H9 (cell line): ENCODE results near the gene MESD. TPM values are rescaled to one million over a fixed set of nuclear protein-coding genes. Genes with fewer than 3 reads are reported as not detected.

Experiments used
- DNase-seq: peaks from one replicate; pipeline ENCODE4 v3.0.0-alpha.2; 2017
- H2AFZ ChIP-seq: one replicate; pipeline ENCODE4 v1.6.1; 2013; ENCODE audit warnings: mild to moderate bottlenecking, low read length, control low read depth, moderate library complexity
- H2AK5ac ChIP-seq: 2 replicates; pipeline ENCODE4 v1.6.1; 2013; ENCODE audit warnings: low read length, control low read depth, mixed read lengths; ENCODE audit not compliant: insufficient read length
- H2BK120ac ChIP-seq: one replicate; pipeline ENCODE4 v1.6.1; 2013; ENCODE audit warnings: low read depth, mild to moderate bottlenecking, low read length, control low read depth, inconsistent platforms; ENCODE audit not compliant: poor library complexity, severe bottlenecking
- H2BK12ac ChIP-seq: 2 replicates; pipeline ENCODE4 v1.6.1; 2013; ENCODE audit warnings: low read length, control low read depth, mixed read lengths, low read depth; ENCODE audit not compliant: insufficient read length
- H2BK15ac ChIP-seq: 2 replicates; pipeline ENCODE4 v1.6.1; 2013; ENCODE audit warnings: low read depth, low read length, control low read depth
- H2BK20ac ChIP-seq: one replicate; pipeline ENCODE4 v1.6.1; 2013; ENCODE audit warnings: low read depth, mild to moderate bottlenecking, low read length, control low read depth, inconsistent platforms; ENCODE audit not compliant: poor library complexity, severe bottlenecking
- H2BK5ac ChIP-seq: 2 replicates; pipeline ENCODE4 v1.6.1; 2013; ENCODE audit warnings: low read length, control low read depth, mixed read lengths; ENCODE audit not compliant: insufficient read length
- H3K14ac ChIP-seq: 2 replicates; pipeline ENCODE4 v1.6.1; 2013; ENCODE audit warnings: low read length, control low read depth; ENCODE audit not compliant: insufficient read depth
- H3K18ac ChIP-seq: 2 replicates; pipeline ENCODE4 v1.6.1; 2013; ENCODE audit warnings: low read depth, mild to moderate bottlenecking, mixed read lengths, low read length, control low read depth; ENCODE audit not compliant: insufficient read length
- H3K23ac ChIP-seq: 2 replicates; pipeline ENCODE4 v1.6.1; 2013; ENCODE audit warnings: low read length, control low read depth, mixed read lengths, low read depth; ENCODE audit not compliant: insufficient read length
- H3K23me2 ChIP-seq: 2 replicates; pipeline ENCODE4 v1.6.1; 2013; ENCODE audit warnings: low read depth, mild to moderate bottlenecking, mixed read lengths, low read length, control low read depth; ENCODE audit not compliant: insufficient read length, poor library complexity, severe bottlenecking
- H3K27ac ChIP-seq: 2 replicates; pipeline ENCODE4 v1.5.1; 2013; ENCODE audit warnings: low read length, control low read depth, mixed read lengths, low read depth; ENCODE audit not compliant: insufficient read length
- H3K27me3 ChIP-seq: 2 replicates; pipeline ENCODE4 v1.6.1; 2013; ENCODE audit warnings: low read length, control low read depth, inconsistent platforms; ENCODE audit not compliant: insufficient read depth
- H3K4ac ChIP-seq: 2 replicates; pipeline ENCODE4 v1.6.1; 2013; ENCODE audit warnings: low read depth, mild to moderate bottlenecking, control low read depth, inconsistent platforms, low read length, moderate library complexity
- H3K4me1 ChIP-seq: 2 replicates; pipeline ENCODE4 v1.6.1; 2013; ENCODE audit warnings: low read length, control low read depth, inconsistent platforms; ENCODE audit not compliant: insufficient read depth
- H3K4me2 ChIP-seq: 2 replicates; pipeline ENCODE4 v1.6.1; 2013; ENCODE audit warnings: low read length, control low read depth, mixed read lengths; ENCODE audit not compliant: insufficient read length, insufficient read depth
- H3K56ac ChIP-seq: 2 replicates; pipeline ENCODE4 v1.6.1; 2013; ENCODE audit warnings: low read depth, mild to moderate bottlenecking, mixed read lengths, low read length, control low read depth; ENCODE audit not compliant: insufficient read length
- H3K79me1 ChIP-seq: 2 replicates; pipeline ENCODE4 v1.6.1; 2013; ENCODE audit warnings: low read depth, mild to moderate bottlenecking, moderate library complexity, low read length, control low read depth, inconsistent platforms; ENCODE audit not compliant: insufficient read depth, poor library complexity, severe bottlenecking
- H3K79me2 ChIP-seq: 2 replicates; pipeline ENCODE4 v1.6.1; 2013; ENCODE audit warnings: low read length, control low read depth, inconsistent platforms; ENCODE audit not compliant: insufficient read depth
- H3K9ac ChIP-seq: 2 replicates; pipeline ENCODE4 v1.6.1; 2013; ENCODE audit warnings: low read length, control low read depth, mixed read lengths; ENCODE audit not compliant: insufficient read length; ENCODE audit errors: extremely low read depth
- H3K9me3 ChIP-seq: one replicate; pipeline ENCODE4 v1.6.1; 2013; ENCODE audit warnings: low read depth, low read length, inconsistent platforms; ENCODE audit not compliant: control insufficient read depth
- H3T11ph ChIP-seq: one replicate; pipeline ENCODE4 v1.6.1; 2013; ENCODE audit warnings: mild to moderate bottlenecking, low read length, control low read depth, inconsistent platforms
- H4K20me1 ChIP-seq: one replicate; pipeline ENCODE4 v1.6.1; 2013; ENCODE audit not compliant: control insufficient read depth, insufficient read length, insufficient read depth
- H4K5ac ChIP-seq: 2 replicates; pipeline ENCODE4 v1.6.1; 2013; ENCODE audit warnings: low read depth, mild to moderate bottlenecking, mixed read lengths, low read length, control low read depth; ENCODE audit not compliant: insufficient read length
- H4K8ac ChIP-seq: replicated peaks from 2 replicates; pipeline ENCODE4 v1.6.1; 2013; ENCODE audit warnings: low read length, control low read depth, mixed read lengths, low read depth; ENCODE audit not compliant: insufficient read length
- H4K91ac ChIP-seq: 2 replicates; pipeline ENCODE4 v1.6.1; 2013; ENCODE audit warnings: low read depth, mild to moderate bottlenecking, moderate library complexity, mixed read lengths, low read length, control low read depth; ENCODE audit not compliant: insufficient read length
- H3K27ac Mint-ChIP-seq, 3 experiments: 2 replicates in 2 of 3; 3 replicates in 1 of 3; pipeline ENCODE4 v1.8.0; 2020 to 2021; ENCODE audit warnings: mixed read lengths in 3 of 3, mild to moderate bottlenecking in 1 of 3, moderate library complexity in 1 of 3
- H3K27me3 Mint-ChIP-seq: 2 replicates; pipeline ENCODE4 v1.8.0; 2021; ENCODE audit warnings: low read depth, mild to moderate bottlenecking, moderate library complexity, mixed read lengths
- H3K36me3 Mint-ChIP-seq, 3 experiments: 2 replicates in 2 of 3; 3 replicates in 1 of 3; pipeline ENCODE4 v1.8.0; 2020 to 2021; ENCODE audit warnings: low read depth in 3 of 3, mixed read lengths in 3 of 3; ENCODE audit not compliant: insufficient read depth in 1 of 3
- H3K4me1 Mint-ChIP-seq, 2 experiments: 2 replicates each; pipeline ENCODE4 v1.8.0; 2020; ENCODE audit warnings: mixed read lengths in 2 of 2
- H3K4me3 Mint-ChIP-seq, 2 experiments: 2 replicates in 1 of 2; 3 replicates in 1 of 2; pipeline ENCODE4 v1.8.0; 2020 to 2021; ENCODE audit warnings: mild to moderate bottlenecking in 2 of 2, mixed read lengths in 2 of 2, moderate library complexity in 1 of 2
- H3K9me3 Mint-ChIP-seq, 2 experiments: 2 replicates in 1 of 2; 3 replicates in 1 of 2; pipeline ENCODE4 v1.8.0; 2020; ENCODE audit warnings: mild to moderate bottlenecking in 2 of 2, mixed read lengths in 2 of 2, moderate library complexity in 1 of 2
- CTCF ChIP-seq: fragments of 200-600 bp; sonication (generic); conservative IDR thresholded peaks from 3 replicates; pipeline ENCODE4 v1.8.0; 2021; ENCODE audit warnings: antibody characterized with exemption, mild to moderate bottlenecking
- WGBS: extraction: QIAGEN DNeasy Blood & Tissue Kit; methylation state at CpG from one replicate; pipeline ENCODE4 v1.1.7; 2013; ENCODE audit warnings: missing lambda C conversion rate, low lambda C conversion rate, mixed read lengths; ENCODE audit not compliant: insufficient read length; ENCODE audit errors: extremely low coverage; 5-methylcytosine and 5-hydroxymethylcytosine counted together
- total RNA-seq: library from RNA; stranded (reverse); gene quantifications from 2 replicates; pipeline ENCODE4 v1.2.1, GENCODE V29; 2021

The MESD gene
- total RNA-seq, 1 experiment from 2014 or later: 29.1 TPM

DNA sequence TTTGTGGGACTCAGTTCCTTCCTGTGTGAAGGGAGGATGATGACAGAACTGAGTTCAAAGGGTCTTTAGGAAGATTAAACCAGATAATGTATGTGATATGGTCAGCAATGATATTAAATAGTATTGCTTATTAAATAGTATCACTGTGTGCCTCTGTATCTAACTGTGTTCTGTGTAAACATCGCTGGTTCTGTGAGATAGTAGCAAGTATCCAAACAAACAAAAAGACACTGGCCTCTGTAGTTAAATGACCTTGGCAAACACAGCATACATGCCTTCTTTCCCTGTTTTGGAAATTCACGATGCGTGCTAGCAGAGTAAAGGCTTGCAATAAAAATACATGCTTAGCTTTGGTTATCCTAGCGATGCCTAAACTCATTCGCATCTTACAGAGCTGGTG is 76.1 kb downstream of the MESD start:
- H3K23me2 ChIP-seq: no peaks in the 10 kb centered on the region
- H4K20me1 ChIP-seq: no peaks in the 10 kb centered on the region
- no peak overlapping the region for H2AFZ ChIP-seq
- H3K79me2 ChIP-seq: no peaks in the 10 kb centered on the region
- Mint-ChIP-seq H3K36me3 (peaks cover 3 to 5% (median 4%) of the 10 kb centered on the region in 3 experiments; a peak in 5 of 7 replicates), H3K4me3 (no peak overlapping the region), H3K9me3 (no peaks in the 10 kb centered on the region), H3K4me1 (peaks cover 17 to 20% of the 10 kb centered on the region in 2 experiments), H3K27ac (no peak overlapping the region; a peak in 1 of 7 replicates), H3K27me3 (no peaks in the 10 kb centered on the region; the same call in 1 of the 2 replicates)
- no peak overlapping the region for H3K4ac ChIP-seq
- H3K9ac ChIP-seq: no peak overlapping the region
- no peak for TF ChIP-seq CTCF
- H2AK5ac ChIP-seq: no peak overlapping the region
- no CpG with 5 or more reads among the region's 5 CpGs for WGBS
- no peaks in the 10 kb centered on the region for H3K27me3 ChIP-seq
- no peak overlapping the region for H2BK120ac ChIP-seq
- H3K56ac ChIP-seq: no peak overlapping the region
- DNase-seq: no peak
- no peak overlapping the region for H2BK20ac ChIP-seq
- H3K27ac ChIP-seq: no peak overlapping the region
- H3K23ac ChIP-seq: no peak overlapping the region
- no peak overlapping the region for H4K91ac ChIP-seq
- no peaks in the 10 kb centered on the region; the same call in 1 of the 2 replicates for H3K4me1 ChIP-seq
- H2BK15ac ChIP-seq: no peak overlapping the region
- H3K79me1 ChIP-seq: no peaks in the 10 kb centered on the region
- no peak overlapping the region for H2BK12ac ChIP-seq
- H3K9me3 ChIP-seq: no peaks in the 10 kb centered on the region
- no peak overlapping the region for H3K18ac ChIP-seq
- no peak overlapping the region for H2BK5ac ChIP-seq
- no peak overlapping the region for H3K4me2 ChIP-seq
- no peak overlapping the region for H4K5ac ChIP-seq
- H3T11ph ChIP-seq: no peak overlapping the region
- no peak overlapping the region for H3K14ac ChIP-seq
- H4K8ac ChIP-seq: no peak overlapping the region
